PC-3 (cell line): ENCODE data around the gene KCNG4. TPM values are rescaled to one million over a fixed set of nuclear protein-coding genes. Genes with fewer than 3 reads are reported as not detected.
A peak's percentile ranks its signal among the peaks of the same experiment; 100 is the strongest.
"Not testable (repeated sequence)": the region's sequence is repeated elsewhere in the genome, so short reads cannot be mapped to it uniquely, and the experiment has no call there.

Experiments used
- ATAC-seq: fragments of 200-7000 bp; cut with Tn5 transposase; 2 replicates; pipeline ENCODE4 v1.9.1; 2020; ENCODE audit warnings: mild to moderate bottlenecking, moderate library complexity
- BruUV-seq: library from RNA; stranded (reverse); fragments of 400-500 nt; replicated peaks from 2 replicates; lab custom pipeline; 2021; lab: Mats Ljungman, UMichigan
- CTCF ChIA-PET: fragments of 300-600 bp; sonication (Branson Sonifier 250); formaldehyde crosslinking; loops from one replicate; lab custom pipeline; 2022; ENCODE audit warnings: antibody characterized with exemption; lab: Charles Lee
- POLR2A ChIA-PET: fragments of 300-600 bp; sonication (Branson Sonifier 250); formaldehyde crosslinking; loops from one replicate; lab custom pipeline; 2022; ENCODE audit warnings: antibody characterized with exemption; ENCODE audit not compliant: unreplicated experiment; lab: Charles Lee
- DNase-seq: peaks from one replicate; pipeline ENCODE4 v3.0.0-alpha.2; 2015
- H2AFZ ChIP-seq: fragments of 300-600 bp; sonication (generic); 2 replicates; pipeline ENCODE4 v1.6.0; 2016; ENCODE audit warnings: antibody characterized with exemption, low read length
- H3F3A ChIP-seq: fragments of 300-600 bp; sonication (generic); one replicate; pipeline ENCODE4 v1.6.0; 2017; ENCODE audit warnings: antibody characterized with exemption, low read length, control low read depth, mild to moderate bottlenecking; ENCODE audit not compliant: unreplicated experiment
- H3K27ac ChIP-seq: fragments of 300-600 bp; sonication (generic); 2 replicates; pipeline ENCODE4 v1.5.1; 2016; ENCODE audit warnings: mild to moderate bottlenecking, low read length
- H3K27me3 ChIP-seq: fragments of 300-600 bp; sonication (generic); 2 replicates; pipeline ENCODE4 v1.6.1; 2016; ENCODE audit warnings: low read length, mixed read lengths
- H3K36me3 ChIP-seq: fragments of 300-600 bp; sonication (generic); 2 replicates; pipeline ENCODE4 v1.6.1; 2016; ENCODE audit warnings: low read depth, mixed run types, low read length, mixed read lengths
- H3K4me1 ChIP-seq: fragments of 300-600 bp; sonication (generic); 2 replicates; pipeline ENCODE4 v1.5.1; 2016; ENCODE audit warnings: low read length; ENCODE audit not compliant: insufficient read depth
- H3K4me2 ChIP-seq: fragments of 300-600 bp; sonication (generic); 2 replicates; pipeline ENCODE4 v1.6.0; 2016; ENCODE audit warnings: low read length
- H3K4me3 ChIP-seq: fragments of 300-600 bp; sonication (generic); 2 replicates; pipeline ENCODE4 v1.5.1; 2016; ENCODE audit warnings: mild to moderate bottlenecking, low read length, mixed read lengths
- H3K79me2 ChIP-seq: fragments of 300-600 bp; sonication (generic); 2 replicates; pipeline ENCODE4 v1.6.1; 2017; ENCODE audit warnings: low read length, mixed read lengths
- H3K9ac ChIP-seq: fragments of 300-600 bp; sonication (generic); 2 replicates; pipeline ENCODE4 v1.6.0; 2016; ENCODE audit warnings: mild to moderate bottlenecking, low read length
- H3K9me2 ChIP-seq: fragments of 300-600 bp; sonication (generic); replicated peaks from 2 replicates; pipeline ENCODE4 v1.6.1; 2016; ENCODE audit warnings: mixed run types, low read length, mixed read lengths
- H3K9me3 ChIP-seq: fragments of 300-600 bp; sonication (generic); 2 replicates; pipeline ENCODE4 v1.6.1; 2016; ENCODE audit warnings: low read length, mixed read lengths
- H4K20me1 ChIP-seq: fragments of 300-600 bp; sonication (generic); 2 replicates; pipeline ENCODE4 v1.6.1; 2016; ENCODE audit warnings: low read length, mixed read lengths
- CTCF ChIP-seq: fragments of 300-600 bp; sonication (generic); conservative IDR thresholded peaks from 2 replicates; pipeline ENCODE4 v1.5.1; 2017; ENCODE audit warnings: antibody characterized with exemption, low read depth, mild to moderate bottlenecking, low read length
- EZH2 ChIP-seq: fragments of 300-600 bp; sonication (generic); IDR thresholded peaks from one replicate; pipeline ENCODE4 v1.6.1; 2017; ENCODE audit warnings: antibody characterized with exemption, mild to moderate bottlenecking, low read length; ENCODE audit not compliant: unreplicated experiment
- EZH2phosphoT487 ChIP-seq: fragments of 300-600 bp; sonication (generic); IDR thresholded peaks from 2 replicates; pipeline ENCODE4 v1.6.1; 2018; ENCODE audit warnings: mild to moderate bottlenecking, antibody characterized with exemption, low read length, borderline replicate concordance
- intact Hi-C: fragments of 100-400 bp; cut with micrococcal nuclease; formaldehyde crosslinking; loops from 2 replicates; pipeline ENCODE4 v1.9.0; 2023
- total RNA-seq: library from RNA; depleted of rRNA; stranded (reverse); fragments of >200 nt; gene quantifications from 2 replicates; pipeline ENCODE4 v1.2.3, GENCODE V29; 2014

KCNG4 gene
- total RNA-seq, 1 experiment from 2014 or later, result 0.04 TPM

- intact Hi-C loops, result no loop called here
- DNase-seq (no peak), ATAC-seq (no peak)
- TF ChIP-seq CTCF, result no peak
- no peak for TF ChIP-seq EZH2
- TF ChIP-seq EZH2phosphoT487, result no peak
- Histone ChIP-seq H3K36me3 (no peaks in the 10 kb centered on the region), H3K9me3 (no peaks in the 10 kb centered on the region), H2AFZ (no peak overlapping the region), H3K27ac (no peak overlapping the region), H3K79me2 (no peaks in the 10 kb centered on the region), H3K9me2 (no peaks in the 10 kb centered on the region), H3K4me1 (peaks cover 7% of the 10 kb centered on the region), H4K20me1 (no peaks in the 10 kb centered on the region), H3K27me3 (no peaks in the 10 kb centered on the region), H3K4me2 (no peak overlapping the region), H3F3A (no peaks in the 10 kb centered on the region), H3K9ac (no peak overlapping the region), H3K4me3 (no peak overlapping the region)
- ChIA-PET CTCF (no interaction called here), POLR2A (no interaction called here)
- no TSS peak for BruUV-seq
Observed at GRCh38 chr16:84205976-84206691, 33.7 kb downstream of the KCNG4 start.

- H3K79me2 ChIP-seq, H3F3A ChIP-seq, H3K9ac ChIP-seq, H3K36me3 ChIP-seq, H4K20me1 ChIP-seq, H2AFZ ChIP-seq, H3K27ac ChIP-seq, intact Hi-C loops, CTCF ChIA-PET, H3K4me2 ChIP-seq, BruUV-seq, H3K27me3 ChIP-seq, H3K4me1 ChIP-seq, POLR2A ChIA-PET, H3K4me3 ChIP-seq, H3K9me2 ChIP-seq, H3K9me3 ChIP-seq: not testable (repeated sequence)
- ATAC-seq (peak; percentile 78), DNase-seq (peak; percentile 55)
Observed at GRCh38 chr16:84205123-84205522, 34.7 kb downstream of the KCNG4 start.

- intact Hi-C loops, H3K27ac ChIP-seq, H3K4me3 ChIP-seq, ATAC-seq, H3K36me3 ChIP-seq, H3K9ac ChIP-seq, BruUV-seq, CTCF ChIA-PET, H3K79me2 ChIP-seq, H2AFZ ChIP-seq, H3K9me3 ChIP-seq, H3K9me2 ChIP-seq, H3K4me2 ChIP-seq, H4K20me1 ChIP-seq, DNase-seq, H3K27me3 ChIP-seq, H3F3A ChIP-seq, POLR2A ChIA-PET, H3K4me1 ChIP-seq: not testable (repeated sequence)
Observed at GRCh38 chr16:84204551-84204950, 35.3 kb downstream of the KCNG4 start.

GRCh38 chr16:84199861-84200260 is 40.0 kb downstream of the KCNG4 start:
- ATAC-seq (no peak), DNase-seq (no peak)
- Histone ChIP-seq H3K9ac (no peak overlapping the region), H3F3A (no peaks in the 10 kb centered on the region), H3K79me2 (no peaks in the 10 kb centered on the region), H3K9me3 (no peaks in the 10 kb centered on the region), H4K20me1 (no peaks in the 10 kb centered on the region), H3K9me2 (no peaks in the 10 kb centered on the region), H3K4me1 (no peaks in the 10 kb centered on the region), H3K27me3 (no peaks in the 10 kb centered on the region), H3K4me3 (no peak overlapping the region), H3K36me3 (no peaks in the 10 kb centered on the region), H3K4me2 (no peak overlapping the region), H2AFZ (no peak overlapping the region), H3K27ac (no peak overlapping the region)
- intact Hi-C loops, result no loop called here
- no peak for TF ChIP-seq CTCF
- ChIA-PET CTCF (no interaction called here), POLR2A (no interaction called here)
- no TSS peak for BruUV-seq
